ENCODE results near the gene LYPD4.
A peak's percentile ranks its signal among the peaks of the same experiment; 100 is the strongest.

LYPD4 gene

DNA sequence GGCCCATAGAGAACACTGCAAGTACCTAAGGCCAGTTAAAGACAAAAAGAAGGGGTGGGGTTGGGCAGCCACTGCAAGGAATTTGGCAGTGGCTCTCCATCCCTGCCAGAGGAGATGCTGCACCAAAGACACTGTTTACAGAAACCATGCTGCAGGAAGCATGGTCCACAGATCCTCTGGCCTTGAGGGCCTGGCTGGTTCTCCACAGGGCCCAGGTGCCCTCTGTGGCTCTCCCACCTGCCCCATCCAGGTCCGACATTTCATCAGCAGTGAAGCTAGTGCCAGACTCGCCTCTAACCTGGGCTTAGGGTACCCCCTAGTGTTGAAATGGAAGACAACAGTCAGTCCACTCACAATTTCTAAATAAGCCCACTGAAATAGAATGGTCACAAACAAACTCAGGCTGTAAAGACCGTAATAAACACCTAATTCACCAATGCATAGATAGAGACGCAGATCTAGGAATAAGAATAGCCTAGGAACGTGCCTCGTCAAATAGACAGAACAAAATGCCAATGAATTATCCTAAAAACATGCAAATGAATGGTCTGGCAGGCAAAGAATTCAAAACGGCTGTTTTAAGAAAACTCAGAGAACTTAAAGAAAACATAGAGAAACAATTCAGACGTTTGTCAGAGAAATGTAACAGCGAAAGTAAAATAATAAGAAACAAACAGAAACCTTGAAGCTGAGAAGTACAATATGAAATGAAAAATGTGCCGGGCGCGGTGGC lies 23.3 kb downstream of the LYPD4 start:
- no peak for TF ChIP-seq ZFX (IDR thresholded peaks at IDR 0.05)
- TF ChIP-seq, protein P1, sequence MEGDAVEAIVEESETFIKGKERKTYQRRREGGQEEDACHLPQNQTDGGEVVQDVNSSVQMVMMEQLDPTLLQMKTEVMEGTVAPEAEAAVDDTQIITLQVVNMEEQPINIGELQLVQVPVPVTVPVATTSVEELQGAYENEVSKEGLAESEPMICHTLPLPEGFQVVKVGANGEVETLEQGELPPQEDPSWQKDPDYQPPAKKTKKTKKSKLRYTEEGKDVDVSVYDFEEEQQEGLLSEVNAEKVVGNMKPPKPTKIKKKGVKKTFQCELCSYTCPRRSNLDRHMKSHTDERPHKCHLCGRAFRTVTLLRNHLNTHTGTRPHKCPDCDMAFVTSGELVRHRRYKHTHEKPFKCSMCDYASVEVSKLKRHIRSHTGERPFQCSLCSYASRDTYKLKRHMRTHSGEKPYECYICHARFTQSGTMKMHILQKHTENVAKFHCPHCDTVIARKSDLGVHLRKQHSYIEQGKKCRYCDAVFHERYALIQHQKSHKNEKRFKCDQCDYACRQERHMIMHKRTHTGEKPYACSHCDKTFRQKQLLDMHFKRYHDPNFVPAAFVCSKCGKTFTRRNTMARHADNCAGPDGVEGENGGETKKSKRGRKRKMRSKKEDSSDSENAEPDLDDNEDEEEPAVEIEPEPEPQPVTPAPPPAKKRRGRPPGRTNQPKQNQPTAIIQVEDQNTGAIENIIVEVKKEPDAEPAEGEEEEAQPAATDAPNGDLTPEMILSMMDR (conservative IDR thresholded peaks at IDR 0.05) = peak; percentile 63
- H3K27ac ChIP-seq = no peak overlapping the region

DNA sequence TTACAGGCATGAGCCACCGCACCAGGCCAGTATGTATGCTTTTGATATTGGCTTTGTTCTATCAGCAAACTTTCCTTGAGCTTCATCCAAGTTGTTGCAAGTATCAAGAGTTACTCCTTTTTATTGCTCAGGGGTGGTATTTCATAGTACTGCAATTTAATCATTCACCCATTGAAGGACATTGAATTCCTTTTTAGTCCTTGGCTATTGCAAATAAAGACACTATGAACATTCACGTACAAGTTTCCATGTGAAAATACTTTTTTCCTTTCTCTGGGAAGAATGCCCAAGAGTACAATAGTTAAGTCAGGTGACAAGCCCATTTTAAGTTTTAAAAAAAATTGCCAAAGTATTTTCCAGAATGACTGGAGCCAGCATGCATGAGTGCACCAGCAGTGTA lies 27.7 kb downstream of the LYPD4 start:
- no peak for TF ChIP-seq ZFX (IDR thresholded peaks at IDR 0.05)
- TF ChIP-seq, protein P1 (conservative IDR thresholded peaks at IDR 0.05) = no peak
- H3K27ac ChIP-seq = no peak overlapping the region

DNA sequence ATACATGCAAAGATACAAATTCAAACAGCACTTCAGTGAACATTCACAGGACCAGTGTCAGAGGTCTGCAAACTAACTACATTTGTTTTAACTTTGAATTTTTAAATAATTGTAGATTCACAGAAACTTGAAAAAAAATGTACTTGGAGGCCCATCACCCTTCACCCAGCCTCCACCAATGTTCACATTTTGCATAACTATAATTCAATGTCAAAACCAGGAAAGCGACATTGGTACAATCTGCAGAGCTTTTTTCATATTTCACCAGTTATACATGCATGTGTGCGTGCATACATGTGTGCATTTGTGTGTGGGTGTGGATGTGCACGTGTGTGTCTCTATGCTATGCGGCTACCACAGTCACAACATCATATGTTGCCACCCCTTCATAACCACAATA lies 29.2 kb downstream of the LYPD4 start:
- TF ChIP-seq ZFX (IDR thresholded peaks at IDR 0.05) = no peak
- TF ChIP-seq, protein P1 (conservative IDR thresholded peaks at IDR 0.05) = no peak

DNA sequence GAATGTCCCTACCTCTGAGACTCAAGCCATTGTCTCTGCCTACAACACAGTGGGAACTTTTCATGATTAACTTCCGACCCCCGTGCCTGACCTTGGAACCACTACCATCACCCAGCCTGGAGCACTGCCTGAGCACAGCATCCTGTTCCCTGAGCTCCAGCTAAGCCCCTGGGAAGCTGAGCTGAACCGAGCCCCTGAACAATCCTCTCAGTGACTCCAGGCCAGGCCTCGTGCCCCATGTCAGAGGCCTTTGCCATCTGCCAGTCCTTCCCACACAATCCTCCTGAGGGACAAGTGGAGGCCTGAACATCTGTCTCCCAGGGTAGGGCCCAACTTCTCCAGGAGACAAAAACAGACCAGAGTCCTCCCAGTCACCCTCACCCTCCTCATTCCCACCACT lies 30.6 kb downstream of the LYPD4 start:
- TF ChIP-seq, protein P1 (conservative IDR thresholded peaks at IDR 0.05) = no peak
- TF ChIP-seq ZFX (IDR thresholded peaks at IDR 0.05) = no peak

More for the DNA sequence above, 29.2 kb downstream of the LYPD4 start:
- H3K27ac ChIP-seq = no peak overlapping the region

DNA sequence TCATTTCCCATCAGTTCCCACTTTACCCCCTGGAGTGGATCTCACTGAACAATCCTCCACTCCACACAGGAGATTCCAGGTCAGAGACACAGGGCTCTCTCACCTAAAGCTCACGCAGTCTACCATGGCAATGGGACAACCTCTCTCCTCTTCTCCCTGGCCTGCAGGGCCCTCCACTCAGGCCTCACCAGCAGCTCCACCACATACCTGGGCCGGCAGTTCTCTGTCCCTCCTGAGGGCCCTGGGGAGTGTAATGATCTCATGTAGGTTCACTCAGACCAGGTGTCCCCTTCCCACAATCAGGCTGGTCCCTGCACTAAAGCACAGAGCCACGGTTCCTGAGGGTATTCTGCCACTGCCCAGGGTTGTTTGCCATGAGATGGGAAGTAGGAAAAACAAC lies 32.5 kb downstream of the LYPD4 start:
- H3K27ac ChIP-seq = no peak overlapping the region
- no peak for TF ChIP-seq ZFX (IDR thresholded peaks at IDR 0.05)
- TF ChIP-seq, protein P1 (conservative IDR thresholded peaks at IDR 0.05) = no peak

More for the DNA sequence above, 30.6 kb downstream of the LYPD4 start:
- H3K27ac ChIP-seq = no peak overlapping the region

DNA sequence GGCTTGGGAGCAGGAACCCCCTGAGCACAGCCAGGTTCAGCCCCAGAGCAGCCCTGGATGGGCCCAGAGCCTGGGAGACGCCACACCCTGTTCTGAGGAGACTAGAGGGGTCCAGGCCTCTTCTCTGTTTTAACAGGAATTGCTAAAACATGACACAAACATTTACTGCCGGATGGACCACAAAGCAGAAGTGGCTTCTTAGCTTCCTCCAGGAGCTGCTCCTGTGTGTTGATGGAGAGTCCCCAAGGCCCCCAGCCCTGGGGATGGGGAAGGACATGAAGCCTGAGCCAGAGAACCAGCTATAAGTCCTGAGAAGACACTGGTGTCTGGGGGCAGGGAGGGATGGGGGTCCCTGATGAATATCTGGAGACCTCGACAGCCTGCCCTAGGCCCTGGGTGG lies 33.4 kb downstream of the LYPD4 start:
- TF ChIP-seq, protein P1 (conservative IDR thresholded peaks at IDR 0.05) = no peak
- no peak for TF ChIP-seq ZFX (IDR thresholded peaks at IDR 0.05)
- H3K27ac ChIP-seq = no peak overlapping the region

DNA sequence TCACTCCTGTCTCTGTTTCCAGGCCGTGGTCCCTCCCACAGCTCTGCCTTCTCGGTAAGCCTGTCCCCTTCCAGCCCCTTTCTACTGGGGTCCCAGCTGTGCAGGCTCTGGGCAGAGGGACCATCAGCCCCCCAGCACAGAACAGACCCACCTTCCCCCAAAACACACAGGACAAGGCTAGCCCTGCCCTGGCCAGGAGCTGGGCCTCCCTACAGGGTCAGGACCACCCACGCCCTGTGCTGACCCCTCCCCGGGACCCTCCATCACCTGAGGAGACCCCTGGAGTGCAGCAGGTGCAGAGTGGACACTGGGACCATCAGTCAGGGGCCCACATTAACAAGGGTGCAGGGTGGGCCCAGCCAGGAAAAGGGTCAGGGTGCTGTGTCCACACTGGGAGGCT lies 34.2 kb downstream of the LYPD4 start:
- TF ChIP-seq, protein P1 (conservative IDR thresholded peaks at IDR 0.05) = no peak
- no peak for TF ChIP-seq ZFX (IDR thresholded peaks at IDR 0.05)

More for the DNA sequence above, 34.2 kb downstream of the LYPD4 start:
- no peak overlapping the region for H3K27ac ChIP-seq
